Measurements from ENCODE around the gene ALX4.
A peak's percentile ranks its signal among the peaks of the same experiment; 100 is the strongest.

DNA sequence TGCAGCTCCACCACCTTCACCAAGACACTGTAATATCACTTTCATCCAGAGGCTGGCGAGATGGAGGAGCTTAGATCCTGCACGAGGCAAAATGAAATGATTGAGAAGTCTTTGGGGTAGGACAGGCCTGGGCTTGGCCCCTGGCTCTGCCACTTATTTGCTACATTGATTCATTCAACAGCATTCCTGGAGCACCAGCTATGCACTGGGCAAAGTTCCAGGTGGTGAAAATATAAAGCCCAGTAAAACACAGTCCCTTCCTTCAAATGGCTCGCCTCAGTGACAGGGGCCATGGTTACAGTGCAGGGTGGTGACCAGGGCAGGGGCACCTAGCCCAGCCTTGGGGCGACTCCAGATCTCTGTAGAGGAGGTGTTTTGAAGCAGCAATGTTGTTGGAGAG is 19.7 kb downstream of the ALX4 start:
- TF ChIP-seq CTCF (conservative IDR thresholded peaks at IDR 0.05 in 1 of 2, IDR thresholded peaks at IDR 0.05 in 1 of 2; ENCODE audit: extremely low read depth in 1 of 2, insufficient read depth in 1 of 2, low read depth in 1 of 2, low read length in 2 of 2) (peak in 1 of 2 donors; percentile 21), EZH2 (IDR thresholded peaks at IDR 0.05; ENCODE audit: borderline replicate concordance, low read length) (no peak)
